ENCODE data around the gene NUDT16. TPM values are rescaled to one million over a fixed set of nuclear protein-coding genes. Genes with fewer than 3 reads are reported as not detected.

The NUDT16 gene
- total RNA-seq (10 to 100 TPM; 13.7 to 15.8 TPM), polyA plus RNA-seq (ENCODE audit: insufficient read length in 2 of 2) (10 to 100 TPM; 22.6 to 26.6 TPM)
- long read RNA-seq, donor 1, full-length matches to known transcripts = 12 of 26 reads
- long read RNA-seq, donor 1, partial matches to known transcripts = 14 of 26 reads
- long read RNA-seq, donor 1, other reads (novel, unspliced or antisense) = 0 of 26 reads
- long read RNA-seq, donor 2, full-length matches to known transcripts = 13 of 13 reads
- long read RNA-seq, donor 2, partial matches to known transcripts = 0 of 13 reads
- long read RNA-seq, donor 2, other reads (novel, unspliced or antisense) = 0 of 13 reads
- long read RNA-seq, donor 3, full-length matches to known transcripts = 13 of 13 reads
- long read RNA-seq, donor 3, partial matches to known transcripts = 0 of 13 reads
- long read RNA-seq, donor 3, other reads (novel, unspliced or antisense) = 0 of 13 reads
- long read RNA-seq, donor 4, full-length matches to known transcripts = 16 of 16 reads
- long read RNA-seq, donor 4, partial matches to known transcripts = 0 of 16 reads
- long read RNA-seq, donor 4, other reads (novel, unspliced or antisense) = 0 of 16 reads

- H3K36me3 ChIP-seq (ENCODE audit: control insufficient read depth, insufficient read depth, low read length) = no peaks in the 10 kb centered on the region
- peak within 1 kb of the TSS; percentile 84 for H3K27ac ChIP-seq (ENCODE audit: low read depth, low read length)
- H3K9me3 ChIP-seq (ENCODE audit: control insufficient read depth, insufficient read depth, low read length) = no peaks in the 10 kb centered on the region
- H3K27me3 ChIP-seq (ENCODE audit: control insufficient read depth, insufficient read depth, low read length) = no peaks in the 10 kb centered on the region
- peaks cover 14% of the 10 kb centered on the region for H3K4me1 ChIP-seq (ENCODE audit: control insufficient read depth, insufficient read depth, low read length)
- WGBS (ENCODE audit: insufficient coverage) = 0% methylated on average over 73 of the region's 73 CpGs
- DNase-seq (ENCODE audit: low read depth in 4 of 6, low spot score in 6 of 6) = peak; percentile 84 to 98 (median 90)
- H3K4me3 ChIP-seq (ENCODE audit: low read depth, low read length) = peak within 1 kb of the TSS; percentile 92
These were observed at the start of gene NUDT16 for GRCh38 chr3:131381445-131382291. TSS of gene NUDT16 (plus strand) at chr3:131381774. CDS start at chr3:131381805, 31 bp downstream.

- 100% methylated on average over 2 of the region's 3 CpGs for WGBS (ENCODE audit: insufficient coverage)
- Histone ChIP-seq H3K36me3 (ENCODE audit: control insufficient read depth, insufficient read depth, low read length) (no peaks in the 10 kb centered on the region), H3K4me1 (ENCODE audit: control insufficient read depth, insufficient read depth, low read length) (no peaks in the 10 kb centered on the region), H3K27me3 (ENCODE audit: control insufficient read depth, insufficient read depth, low read length) (no peaks in the 10 kb centered on the region), H3K9me3 (ENCODE audit: control insufficient read depth, insufficient read depth, low read length) (peaks cover 5% of the 10 kb centered on the region), H3K4me3 (ENCODE audit: low read depth, low read length) (no peak overlapping the region), H3K27ac (ENCODE audit: low read depth, low read length) (no peak overlapping the region)
- no peak for DNase-seq (ENCODE audit: low read depth in 4 of 6, low spot score in 6 of 6)
These were observed 42.5 kb upstream of the NUDT16 start for GRCh38 chr3:131338948-131339640.

GRCh38 chr3:131341761-131342160 is 39.8 kb upstream of the NUDT16 start:
- no peak overlapping the region for H3K27ac ChIP-seq (ENCODE audit: low read depth, low read length)
- H3K4me1 ChIP-seq (ENCODE audit: control insufficient read depth, insufficient read depth, low read length) = no peaks in the 10 kb centered on the region
- H3K27me3 ChIP-seq (ENCODE audit: control insufficient read depth, insufficient read depth, low read length) = no peaks in the 10 kb centered on the region
- 100% methylated on average over 2 of the region's 2 CpGs for WGBS (ENCODE audit: insufficient coverage)
- no peak for DNase-seq (ENCODE audit: low read depth in 4 of 6, low spot score in 6 of 6)
- H3K36me3 ChIP-seq (ENCODE audit: control insufficient read depth, insufficient read depth, low read length) = no peaks in the 10 kb centered on the region
- H3K9me3 ChIP-seq (ENCODE audit: control insufficient read depth, insufficient read depth, low read length) = peaks cover 5% of the 10 kb centered on the region
- H3K4me3 ChIP-seq (ENCODE audit: low read depth, low read length) = no peak overlapping the region

- WGBS (ENCODE audit: insufficient coverage) = no CpG with 5 or more reads among the region's 2 CpGs
- Histone ChIP-seq H3K27ac (ENCODE audit: low read depth, low read length) (no peak overlapping the region), H3K4me1 (ENCODE audit: control insufficient read depth, insufficient read depth, low read length) (no peaks in the 10 kb centered on the region), H3K27me3 (ENCODE audit: control insufficient read depth, insufficient read depth, low read length) (no peaks in the 10 kb centered on the region), H3K4me3 (ENCODE audit: low read depth, low read length) (no peak overlapping the region), H3K36me3 (ENCODE audit: control insufficient read depth, insufficient read depth, low read length) (no peaks in the 10 kb centered on the region), H3K9me3 (ENCODE audit: control insufficient read depth, insufficient read depth, low read length) (peaks cover 1% of the 10 kb centered on the region)
- DNase-seq (ENCODE audit: low read depth in 4 of 6, low spot score in 6 of 6) = no peak
These were observed 32.7 kb upstream of the NUDT16 start for GRCh38 chr3:131348911-131349310.

GRCh38 chr3:131349454-131349853 is 32.1 kb upstream of the NUDT16 start:
- WGBS (ENCODE audit: insufficient coverage) = 100% methylated on average over 1 of the region's 5 CpGs
- H3K4me3 ChIP-seq (ENCODE audit: low read depth, low read length) = no peak overlapping the region
- H3K36me3 ChIP-seq (ENCODE audit: control insufficient read depth, insufficient read depth, low read length) = no peaks in the 10 kb centered on the region
- no peaks in the 10 kb centered on the region for H3K9me3 ChIP-seq (ENCODE audit: control insufficient read depth, insufficient read depth, low read length)
- H3K27ac ChIP-seq (ENCODE audit: low read depth, low read length) = no peak overlapping the region
- no peaks in the 10 kb centered on the region for H3K4me1 ChIP-seq (ENCODE audit: control insufficient read depth, insufficient read depth, low read length)
- no peak for DNase-seq (ENCODE audit: low read depth in 4 of 6, low spot score in 6 of 6)
- no peaks in the 10 kb centered on the region for H3K27me3 ChIP-seq (ENCODE audit: control insufficient read depth, insufficient read depth, low read length)

GRCh38 chr3:131349946-131350347 is 31.6 kb upstream of the NUDT16 start:
- DNase-seq (ENCODE audit: low read depth in 4 of 6, low spot score in 6 of 6) = no peak
- H3K4me3 ChIP-seq (ENCODE audit: low read depth, low read length) = no peak overlapping the region
- no peaks in the 10 kb centered on the region for H3K4me1 ChIP-seq (ENCODE audit: control insufficient read depth, insufficient read depth, low read length)
- WGBS (ENCODE audit: insufficient coverage) = 69% methylated on average over 4 of the region's 4 CpGs
- H3K36me3 ChIP-seq (ENCODE audit: control insufficient read depth, insufficient read depth, low read length) = no peaks in the 10 kb centered on the region
- H3K27me3 ChIP-seq (ENCODE audit: control insufficient read depth, insufficient read depth, low read length) = no peaks in the 10 kb centered on the region
- H3K9me3 ChIP-seq (ENCODE audit: control insufficient read depth, insufficient read depth, low read length) = no peaks in the 10 kb centered on the region
- no peak overlapping the region for H3K27ac ChIP-seq (ENCODE audit: low read depth, low read length)

GRCh38 chr3:131350506-131350905 is 31.1 kb upstream of the NUDT16 start:
- H3K4me3 ChIP-seq (ENCODE audit: low read depth, low read length) = no peak overlapping the region
- H3K27ac ChIP-seq (ENCODE audit: low read depth, low read length) = no peak overlapping the region
- no peaks in the 10 kb centered on the region for H3K27me3 ChIP-seq (ENCODE audit: control insufficient read depth, insufficient read depth, low read length)
- no peaks in the 10 kb centered on the region for H3K36me3 ChIP-seq (ENCODE audit: control insufficient read depth, insufficient read depth, low read length)
- no peaks in the 10 kb centered on the region for H3K4me1 ChIP-seq (ENCODE audit: control insufficient read depth, insufficient read depth, low read length)
- no peak for DNase-seq (ENCODE audit: low read depth in 4 of 6, low spot score in 6 of 6)
- no peaks in the 10 kb centered on the region for H3K9me3 ChIP-seq (ENCODE audit: control insufficient read depth, insufficient read depth, low read length)
- WGBS (ENCODE audit: insufficient coverage) = no CpG with 5 or more reads among the region's 1 CpG

GRCh38 chr3:131353016-131353877 is 28.3 kb upstream of the NUDT16 start:
- Histone ChIP-seq H3K4me3 (ENCODE audit: low read depth, low read length) (no peak overlapping the region), H3K27me3 (ENCODE audit: control insufficient read depth, insufficient read depth, low read length) (no peaks in the 10 kb centered on the region), H3K9me3 (ENCODE audit: control insufficient read depth, insufficient read depth, low read length) (no peaks in the 10 kb centered on the region), H3K27ac (ENCODE audit: low read depth, low read length) (no peak overlapping the region), H3K4me1 (ENCODE audit: control insufficient read depth, insufficient read depth, low read length) (no peaks in the 10 kb centered on the region), H3K36me3 (ENCODE audit: control insufficient read depth, insufficient read depth, low read length) (no peaks in the 10 kb centered on the region)
- WGBS (ENCODE audit: insufficient coverage) = no CpG with 5 or more reads among the region's 2 CpGs
- DNase-seq (ENCODE audit: low read depth in 4 of 6, low spot score in 6 of 6) = no peak

Data from spinal cord (tissue), 10 donors.